ENCODE data around the gene BRINP2.

The BRINP2 gene

GRCh38 chr1:177170756-177171535 is at the start of gene BRINP2:
Gene BRINP2 (plus strand): TSS chr1:177170958. CDS start chr1:177229877, 58,919 bp downstream.
- no peak within 1 kb of the TSS for H3K4me3 ChIP-seq (ENCODE audit: low read length)
- no peak for TF ChIP-seq ZNF274 (IDR thresholded peaks at IDR 0.05; ENCODE audit: low read depth, low read length)

GRCh38 chr1:177122461-177123251 is 48.1 kb upstream of the BRINP2 start:
- H3K4me3 ChIP-seq (ENCODE audit: low read length): no peak overlapping the region
- TF ChIP-seq ZNF274 (IDR thresholded peaks at IDR 0.05; ENCODE audit: low read depth, low read length): no peak

GRCh38 chr1:177124577-177125278 is 46.0 kb upstream of the BRINP2 start:
- H3K4me3 ChIP-seq (ENCODE audit: low read length): no peak overlapping the region
- TF ChIP-seq ZNF274 (IDR thresholded peaks at IDR 0.05; ENCODE audit: low read depth, low read length): no peak

- no peak for TF ChIP-seq ZNF274 (IDR thresholded peaks at IDR 0.05; ENCODE audit: low read depth, low read length)
- no peak overlapping the region for H3K4me3 ChIP-seq (ENCODE audit: low read length)
Observed at GRCh38 chr1:177126267-177126666, 44.5 kb upstream of the BRINP2 start.

- no peak overlapping the region for H3K4me3 ChIP-seq (ENCODE audit: low read length)
- no peak for TF ChIP-seq ZNF274 (IDR thresholded peaks at IDR 0.05; ENCODE audit: low read depth, low read length)
Observed at GRCh38 chr1:177128665-177129281, 42.0 kb upstream of the BRINP2 start.

GRCh38 chr1:177130451-177130945 is 40.3 kb upstream of the BRINP2 start:
- no peak for TF ChIP-seq ZNF274 (IDR thresholded peaks at IDR 0.05; ENCODE audit: low read depth, low read length)
- no peak overlapping the region for H3K4me3 ChIP-seq (ENCODE audit: low read length)

- TF ChIP-seq ZNF274 (IDR thresholded peaks at IDR 0.05; ENCODE audit: low read depth, low read length): no peak
Observed at GRCh38 chr1:177131723-177132122, 39.0 kb upstream of the BRINP2 start.

GRCh38 chr1:177132141-177132540 is 38.6 kb upstream of the BRINP2 start:
- TF ChIP-seq ZNF274 (IDR thresholded peaks at IDR 0.05; ENCODE audit: low read depth, low read length): no peak
- no peak overlapping the region for H3K4me3 ChIP-seq (ENCODE audit: low read length)

More at GRCh38 chr1:177131723-177132122, 39.0 kb upstream of the BRINP2 start:
- H3K4me3 ChIP-seq (ENCODE audit: low read length): no peak overlapping the region

- no peak overlapping the region for H3K4me3 ChIP-seq (ENCODE audit: low read length)
Observed at GRCh38 chr1:177133977-177134538, 36.7 kb upstream of the BRINP2 start.

GRCh38 chr1:177135250-177135649 is 35.5 kb upstream of the BRINP2 start:
- TF ChIP-seq ZNF274 (IDR thresholded peaks at IDR 0.05; ENCODE audit: low read depth, low read length): no peak

More at GRCh38 chr1:177133977-177134538, 36.7 kb upstream of the BRINP2 start:
- no peak for TF ChIP-seq ZNF274 (IDR thresholded peaks at IDR 0.05; ENCODE audit: low read depth, low read length)

GRCh38 chr1:177137814-177138213 is 32.9 kb upstream of the BRINP2 start:
- H3K4me3 ChIP-seq (ENCODE audit: low read length): no peak overlapping the region
- no peak for TF ChIP-seq ZNF274 (IDR thresholded peaks at IDR 0.05; ENCODE audit: low read depth, low read length)

More at GRCh38 chr1:177135250-177135649, 35.5 kb upstream of the BRINP2 start:
- H3K4me3 ChIP-seq (ENCODE audit: low read length): no peak overlapping the region

GRCh38 chr1:177138347-177138746 is 32.4 kb upstream of the BRINP2 start:
- TF ChIP-seq ZNF274 (IDR thresholded peaks at IDR 0.05; ENCODE audit: low read depth, low read length): no peak
- H3K4me3 ChIP-seq (ENCODE audit: low read length): no peak overlapping the region

- H3K4me3 ChIP-seq (ENCODE audit: low read length): no peak overlapping the region
- TF ChIP-seq ZNF274 (IDR thresholded peaks at IDR 0.05; ENCODE audit: low read depth, low read length): no peak
Observed at GRCh38 chr1:177142010-177142409, 28.7 kb upstream of the BRINP2 start.
